ENCODE measurements around the gene ZNF273.
A peak's percentile ranks its signal among the peaks of the same experiment; 100 is the strongest.
"Not testable (repeated sequence)": the region's sequence is repeated elsewhere in the genome, so short reads cannot be mapped to it uniquely, and the experiment has no call there.

ZNF273 gene

DNA sequence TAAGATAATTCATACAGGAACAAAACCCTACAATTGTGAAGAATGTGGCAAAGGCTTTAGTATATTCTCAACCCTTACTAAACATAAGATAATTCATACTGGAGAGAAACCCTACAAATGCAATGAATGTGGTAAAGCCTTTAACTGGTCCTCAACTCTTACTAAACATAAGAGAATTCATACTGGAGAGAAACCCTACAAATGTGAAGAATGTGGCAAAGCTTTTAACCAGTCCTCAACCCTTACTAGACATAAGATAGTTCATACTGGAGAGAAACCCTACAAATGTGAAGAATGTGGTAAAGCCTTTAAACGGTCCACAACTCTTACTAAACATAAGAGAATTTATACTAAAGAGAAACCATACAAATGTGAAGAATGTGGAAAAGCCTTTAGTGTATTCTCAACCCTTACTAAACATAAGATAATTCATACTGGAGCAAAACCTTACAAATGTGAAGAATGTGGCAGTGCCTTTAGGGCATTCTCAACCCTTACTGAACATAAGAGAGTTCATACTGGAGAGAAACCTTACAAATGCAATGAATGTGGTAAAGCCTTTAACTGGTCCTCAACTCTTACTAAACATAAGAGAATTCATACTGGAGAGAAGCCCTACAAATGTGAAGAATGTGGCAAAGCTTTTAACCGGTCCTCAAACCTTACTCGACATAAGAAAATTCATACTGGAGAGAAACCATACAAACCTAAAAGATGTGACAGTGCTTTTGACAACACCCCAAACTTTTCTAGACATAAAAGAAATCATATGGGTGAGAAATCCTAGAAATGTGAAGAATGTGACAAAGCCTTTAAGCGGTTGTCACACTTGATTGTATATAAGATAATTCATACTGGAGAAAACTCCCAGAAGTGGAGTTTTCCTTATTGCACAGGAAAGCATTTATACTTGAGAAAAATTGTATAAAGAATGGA lies 25.4 kb downstream of the ZNF273 start:
- POLR2A ChIA-PET, result not testable (repeated sequence)

DNA sequence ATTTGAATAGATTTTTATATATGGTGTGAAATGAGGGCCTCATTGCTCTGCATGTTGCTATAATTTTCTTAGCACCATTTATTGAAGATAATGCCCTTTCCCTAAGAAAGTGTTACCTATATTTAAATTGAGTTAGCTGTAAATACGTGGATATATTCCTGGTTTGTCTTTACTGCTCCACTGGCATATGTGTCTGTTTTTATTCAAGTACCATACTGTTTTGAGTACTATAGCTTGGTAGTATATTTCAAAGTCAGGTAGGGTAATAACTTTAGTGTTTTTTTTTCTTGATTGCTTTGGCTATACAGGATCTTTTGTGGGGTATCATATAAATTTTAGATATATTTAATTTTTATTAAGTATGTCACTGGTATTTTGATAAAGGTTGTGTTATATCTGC lies 31.4 kb downstream of the ZNF273 start:
- WGBS (ENCODE audit: insufficient coverage), result no CpG with 5 or more reads among the region's 1 CpG
- Histone ChIP-seq H3K36me3 (ENCODE audit: control insufficient read depth in 4 of 4, insufficient read depth in 4 of 4, low read length in 3 of 4) (peaks cover under 1 to 3% (median 2%) of the 10 kb centered on the region in 4 experiments), H3K9me3 (ENCODE audit: control extremely low read depth in 1 of 5, control insufficient read depth in 4 of 5, insufficient read depth in 2 of 5, low read depth in 1 of 5, low read length in 4 of 5) (peaks cover 3 to 19% (median 3%) of the 10 kb centered on the region in 5 experiments), H3K27me3 (replicated peaks in 2 of 5; ENCODE audit: control insufficient read depth in 4 of 5, insufficient read depth in 5 of 5, low read length in 4 of 5) (no peaks in the 10 kb centered on the region), H3K4me1 (ENCODE audit: control extremely low read depth in 1 of 4, control insufficient read depth in 4 of 4, insufficient read depth in 4 of 4, low read length in 3 of 4) (no peaks in the 10 kb centered on the region), H3K4me3 (ENCODE audit: control insufficient read depth in 1 of 7, extremely low read depth in 1 of 7, insufficient read depth in 4 of 7, low read depth in 2 of 7, low read length in 6 of 7) (no peak overlapping the region), H3K27ac (ENCODE audit: insufficient read depth in 1 of 2, low read depth in 1 of 2, low read length in 2 of 2, poor library complexity in 1 of 2, severe bottlenecking in 2 of 2) (no peak overlapping the region)
- CTCF ChIA-PET, result interaction anchor here (1.6 kb wide), 1 partner anchor 10 kb away, joined by 4 read pairs; no protein-coding TSS in a partner anchor
- no peak for DNase-seq
- POLR2A ChIA-PET, result no interaction called here

More for the DNA sequence above, 25.4 kb downstream of the ZNF273 start:
- H3K4me1 ChIP-seq (ENCODE audit: control extremely low read depth in 1 of 4, control insufficient read depth in 4 of 4, insufficient read depth in 4 of 4, low read length in 3 of 4); H3K27ac ChIP-seq (ENCODE audit: insufficient read depth in 1 of 2, low read depth in 1 of 2, low read length in 2 of 2, poor library complexity in 1 of 2, severe bottlenecking in 2 of 2); DNase-seq; H3K27me3 ChIP-seq (replicated peaks in 2 of 5; ENCODE audit: control insufficient read depth in 4 of 5, insufficient read depth in 5 of 5, low read length in 4 of 5); CTCF ChIA-PET: not testable (repeated sequence)
- WGBS (ENCODE audit: insufficient coverage), result no CpG with 5 or more reads among the region's 4 CpGs
- Histone ChIP-seq H3K36me3 (ENCODE audit: control insufficient read depth in 4 of 4, insufficient read depth in 4 of 4, low read length in 3 of 4) (peaks cover 18 to 56% (median 28%) of the 10 kb centered on the region in 4 experiments), H3K4me3 (ENCODE audit: control insufficient read depth in 1 of 7, extremely low read depth in 1 of 7, insufficient read depth in 4 of 7, low read depth in 2 of 7, low read length in 6 of 7) (peak overlapping the region in 1 of 7 experiments; percentile 2), H3K9me3 (ENCODE audit: control extremely low read depth in 1 of 5, control insufficient read depth in 4 of 5, insufficient read depth in 2 of 5, low read depth in 1 of 5, low read length in 4 of 5) (peaks cover 17 to 62% (median 23%) of the 10 kb centered on the region in 5 experiments)

DNA sequence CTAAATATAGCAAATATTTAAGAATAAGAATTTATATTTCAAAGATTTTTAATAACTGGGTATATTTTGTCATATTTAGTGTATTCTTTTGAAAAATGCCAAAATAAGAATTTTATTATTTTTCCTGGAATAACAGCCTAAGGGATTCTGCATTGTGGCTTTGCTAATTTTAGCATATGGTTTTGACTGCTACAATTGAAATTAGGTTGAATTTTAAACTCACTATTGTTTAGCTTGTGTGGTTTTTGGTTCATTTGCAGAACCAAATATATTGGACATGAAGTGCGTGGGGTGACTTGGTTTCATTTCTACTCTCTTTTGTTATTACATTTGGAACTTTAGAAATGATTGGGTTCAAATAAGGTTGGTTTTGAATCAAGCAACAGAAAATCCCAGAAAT lies 35.5 kb downstream of the ZNF273 start:
- peaks cover 0 to 2% (median 0%) of the 10 kb centered on the region in 4 experiments for H3K36me3 ChIP-seq (ENCODE audit: control insufficient read depth in 4 of 4, insufficient read depth in 4 of 4, low read length in 3 of 4)
- WGBS (ENCODE audit: insufficient coverage), result no CpG with 5 or more reads among the region's 1 CpG
- ChIA-PET POLR2A (no interaction called here), CTCF (interaction anchor here (1.0 to 3.4 kb wide), 3 partner anchors 9 to 15 kb away, joined by 3 to 9 read pairs (median 4); no protein-coding TSS in a partner anchor)
- no peak for DNase-seq
- H3K9me3 ChIP-seq (ENCODE audit: control extremely low read depth in 1 of 5, control insufficient read depth in 4 of 5, insufficient read depth in 2 of 5, low read depth in 1 of 5, low read length in 4 of 5), result peaks cover 0 to 4% (median 0%) of the 10 kb centered on the region in 5 experiments
- no peak overlapping the region for H3K4me3 ChIP-seq (ENCODE audit: control insufficient read depth in 1 of 7, extremely low read depth in 1 of 7, insufficient read depth in 4 of 7, low read depth in 2 of 7, low read length in 6 of 7)
- H3K4me1 ChIP-seq (ENCODE audit: control extremely low read depth in 1 of 4, control insufficient read depth in 4 of 4, insufficient read depth in 4 of 4, low read length in 3 of 4), result no peaks in the 10 kb centered on the region
- H3K27me3 ChIP-seq (replicated peaks in 2 of 5; ENCODE audit: control insufficient read depth in 4 of 5, insufficient read depth in 5 of 5, low read length in 4 of 5), result peaks cover 0 to 15% (median 0%) of the 10 kb centered on the region in 5 experiments
- no peak overlapping the region for H3K27ac ChIP-seq (ENCODE audit: insufficient read depth in 1 of 2, low read depth in 1 of 2, low read length in 2 of 2, poor library complexity in 1 of 2, severe bottlenecking in 2 of 2)

DNA sequence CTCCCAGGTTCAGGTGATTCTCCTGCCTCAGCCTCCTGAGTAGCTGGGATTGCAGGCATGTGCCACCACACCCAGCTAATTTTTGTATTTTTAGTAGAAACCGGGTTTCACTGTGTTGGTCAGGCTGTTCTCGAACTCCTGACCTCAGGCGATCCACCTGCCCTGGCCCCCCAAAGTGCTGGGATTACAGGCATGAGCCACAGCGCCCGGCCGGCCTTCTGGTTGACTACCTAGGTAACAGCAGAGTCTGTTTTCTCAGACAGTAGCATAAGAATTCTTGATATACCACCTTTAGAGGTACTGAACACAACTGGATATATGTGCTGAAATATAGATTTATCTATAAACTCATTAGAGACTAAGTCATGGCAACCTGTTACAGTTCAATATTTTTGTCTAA lies 36.9 kb downstream of the ZNF273 start:
- POLR2A ChIA-PET; H3K9me3 ChIP-seq (ENCODE audit: control extremely low read depth in 1 of 5, control insufficient read depth in 4 of 5, insufficient read depth in 2 of 5, low read depth in 1 of 5, low read length in 4 of 5); H3K4me1 ChIP-seq (ENCODE audit: control extremely low read depth in 1 of 4, control insufficient read depth in 4 of 4, insufficient read depth in 4 of 4, low read length in 3 of 4); H3K4me3 ChIP-seq (ENCODE audit: control insufficient read depth in 1 of 7, extremely low read depth in 1 of 7, insufficient read depth in 4 of 7, low read depth in 2 of 7, low read length in 6 of 7); H3K27ac ChIP-seq (ENCODE audit: insufficient read depth in 1 of 2, low read depth in 1 of 2, low read length in 2 of 2, poor library complexity in 1 of 2, severe bottlenecking in 2 of 2); H3K36me3 ChIP-seq (ENCODE audit: control insufficient read depth in 4 of 4, insufficient read depth in 4 of 4, low read length in 3 of 4); DNase-seq: not testable (repeated sequence)
- H3K27me3 ChIP-seq (replicated peaks in 2 of 5; ENCODE audit: control insufficient read depth in 4 of 5, insufficient read depth in 5 of 5, low read length in 4 of 5), result peaks cover 0 to 22% (median 0%) of the 10 kb centered on the region in 5 experiments
- CTCF ChIA-PET, result interaction anchor here (3.4 kb wide), 1 partner anchor 12 kb away, joined by 9 read pairs; no protein-coding TSS in a partner anchor
- WGBS (ENCODE audit: insufficient coverage), result 99% methylated on average over 6 of the region's 6 CpGs

DNA sequence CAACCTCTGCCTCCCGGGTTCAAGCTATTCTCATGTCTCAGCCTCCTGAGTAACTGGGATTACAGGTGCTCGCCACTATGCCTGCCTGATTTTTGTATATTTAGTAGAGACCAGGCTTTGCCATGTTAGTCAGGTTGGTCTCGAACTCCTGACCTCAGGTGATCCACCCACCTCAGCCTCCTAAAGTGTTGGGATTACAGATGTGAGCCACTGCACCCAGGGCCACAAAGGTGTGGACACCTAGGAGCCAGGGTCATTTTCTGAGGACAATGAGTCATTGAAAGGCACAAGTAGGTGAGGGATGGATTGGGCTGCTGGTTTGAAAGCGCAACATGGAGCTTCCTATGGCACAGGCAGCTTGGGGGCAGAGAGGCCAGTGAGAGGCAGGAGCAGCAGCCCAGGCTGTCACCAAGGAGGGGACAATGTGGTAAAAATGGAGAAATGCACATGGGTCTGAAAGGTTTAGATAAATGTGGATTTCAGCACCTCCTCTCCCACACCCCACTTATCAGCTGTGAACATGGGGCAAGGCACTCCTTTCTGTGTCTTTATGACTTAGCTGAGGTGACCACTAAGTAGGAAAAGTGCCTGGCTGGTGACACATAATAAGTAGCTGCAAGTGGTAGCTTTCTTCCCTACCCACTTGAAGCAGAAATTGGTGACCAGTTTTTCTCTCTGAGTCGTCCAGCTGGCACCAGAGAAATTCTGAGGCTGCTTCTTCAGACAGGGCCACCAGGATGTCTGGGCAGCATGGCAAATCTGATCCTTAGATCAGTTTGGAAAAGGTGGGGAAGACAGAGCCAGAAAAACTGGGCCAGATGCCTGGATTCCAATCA lies 41.8 kb downstream of the ZNF273 start:
- CTCF ChIA-PET, result interaction anchor here (1.0 to 1.2 kb wide), 2 partner anchors 15 to 43 kb away, joined by 3 read pairs; no protein-coding TSS in a partner anchor
- Histone ChIP-seq H3K27ac (ENCODE audit: insufficient read depth in 1 of 2, low read depth in 1 of 2, low read length in 2 of 2, poor library complexity in 1 of 2, severe bottlenecking in 2 of 2) (peak overlapping the region in 1 of 2 experiments; percentile 43), H3K27me3 (replicated peaks in 2 of 5; ENCODE audit: control insufficient read depth in 4 of 5, insufficient read depth in 5 of 5, low read length in 4 of 5) (peaks cover 5 to 66% (median 19%) of the 10 kb centered on the region in 5 experiments), H3K4me1 (ENCODE audit: control extremely low read depth in 1 of 4, control insufficient read depth in 4 of 4, insufficient read depth in 4 of 4, low read length in 3 of 4) (peaks cover 0 to 12% (median 11%) of the 10 kb centered on the region in 4 experiments)
- H3K36me3 ChIP-seq (ENCODE audit: control insufficient read depth in 4 of 4, insufficient read depth in 4 of 4, low read length in 3 of 4); POLR2A ChIA-PET; H3K4me3 ChIP-seq (ENCODE audit: control insufficient read depth in 1 of 7, extremely low read depth in 1 of 7, insufficient read depth in 4 of 7, low read depth in 2 of 7, low read length in 6 of 7); H3K9me3 ChIP-seq (ENCODE audit: control extremely low read depth in 1 of 5, control insufficient read depth in 4 of 5, insufficient read depth in 2 of 5, low read depth in 1 of 5, low read length in 4 of 5): not testable (repeated sequence)
- DNase-seq, result peak; percentile 56 to 87 (median 68)
- WGBS (ENCODE audit: insufficient coverage), result 92% methylated on average over 4 of the region's 5 CpGs

DNA sequence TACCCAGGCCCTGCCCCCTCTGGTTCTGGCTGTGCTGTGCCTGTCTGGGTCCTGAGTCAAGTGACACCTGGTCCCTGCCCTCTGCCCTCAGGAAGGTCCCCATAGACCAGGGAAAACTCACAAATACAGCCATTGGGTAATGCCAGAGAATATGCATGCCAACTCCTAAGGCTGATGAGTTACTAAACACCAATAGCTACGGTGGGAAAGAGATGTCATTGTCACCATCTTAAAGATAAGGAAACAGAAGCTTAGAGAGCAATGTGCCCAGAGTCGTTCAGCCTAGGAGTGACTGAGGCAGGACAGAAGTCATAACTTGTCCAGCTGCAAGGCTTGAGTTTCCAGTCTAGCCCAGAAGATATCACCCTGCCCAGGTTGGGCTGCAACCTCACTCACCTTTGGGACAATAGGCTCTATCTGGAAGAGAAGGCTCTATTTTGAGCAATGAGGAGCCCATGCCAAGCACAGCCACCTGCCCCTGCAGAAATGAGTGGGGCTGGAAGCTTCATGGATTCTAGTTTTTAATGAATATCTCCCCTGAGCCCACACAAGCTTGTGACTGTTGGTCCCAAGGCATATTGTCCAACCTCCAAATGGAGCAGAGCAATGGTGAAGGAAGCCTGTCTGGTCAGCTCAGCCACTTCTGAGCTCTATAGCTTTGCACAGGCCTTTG lies 42.6 kb downstream of the ZNF273 start:
- ChIA-PET POLR2A (interaction anchor here (0.6 kb wide), 1 partner anchor 38 kb away, joined by 3 read pairs; no protein-coding TSS in a partner anchor), CTCF (interaction anchor here (1.1 to 4.0 kb wide), 4 partner anchors 9 to 362 kb away, joined by 3 to 19 read pairs (median 6); no protein-coding TSS in a partner anchor)
- H3K27ac ChIP-seq (ENCODE audit: insufficient read depth in 1 of 2, low read depth in 1 of 2, low read length in 2 of 2, poor library complexity in 1 of 2, severe bottlenecking in 2 of 2), result peak overlapping the region in 1 of 2 experiments; percentile 43

More for the DNA sequence above, 42.6 kb downstream of the ZNF273 start:
- Histone ChIP-seq H3K4me3 (ENCODE audit: control insufficient read depth in 1 of 7, extremely low read depth in 1 of 7, insufficient read depth in 4 of 7, low read depth in 2 of 7, low read length in 6 of 7) (no peak overlapping the region), H3K4me1 (ENCODE audit: control extremely low read depth in 1 of 4, control insufficient read depth in 4 of 4, insufficient read depth in 4 of 4, low read length in 3 of 4) (peaks cover 0 to 12% (median 11%) of the 10 kb centered on the region in 4 experiments), H3K9me3 (ENCODE audit: control extremely low read depth in 1 of 5, control insufficient read depth in 4 of 5, insufficient read depth in 2 of 5, low read depth in 1 of 5, low read length in 4 of 5) (no peaks in the 10 kb centered on the region), H3K27me3 (replicated peaks in 2 of 5; ENCODE audit: control insufficient read depth in 4 of 5, insufficient read depth in 5 of 5, low read length in 4 of 5) (peaks cover 5 to 68% (median 19%) of the 10 kb centered on the region in 5 experiments), H3K36me3 (ENCODE audit: control insufficient read depth in 4 of 4, insufficient read depth in 4 of 4, low read length in 3 of 4) (no peaks in the 10 kb centered on the region)
- no peak for DNase-seq
- WGBS (ENCODE audit: insufficient coverage), result 66% methylated on average over 2 of the region's 2 CpGs

Measured in common myeloid progenitor, CD34-positive (primary cell).